Liver (tissue), 9 donors: Measurements from ENCODE around the gene HGF. TPM values are rescaled to one million over a fixed set of nuclear protein-coding genes. Genes with fewer than 3 reads are reported as not detected.

Source experiments
- DNase-seq: peaks from one replicate; pipeline ENCODE4 v3.0.0-alpha.2; 2017; ENCODE audit warnings: low spot score
- H3K27ac ChIP-seq, 2 donors: one replicate each; pipeline ENCODE4 v1.7.0; 2013; ENCODE audit warnings: inconsistent platforms in 2 of 2, low read length in 2 of 2, control low read depth in 1 of 2, low read depth in 1 of 2, mild to moderate bottlenecking in 1 of 2
- H3K27me3 ChIP-seq, 4 donors: one replicate each; pipeline versions ENCODE4 v1.6.1 to v1.7.0; 2013; ENCODE audit warnings: low read length in 3 of 4, inconsistent platforms in 1 of 4, mild to moderate bottlenecking in 1 of 4, moderate library complexity in 1 of 4; ENCODE audit not compliant: control insufficient read depth in 4 of 4, insufficient read depth in 4 of 4
- H3K36me3 ChIP-seq, 4 donors: one replicate each; pipeline versions ENCODE4 v1.6.1 to v1.7.0; 2013; ENCODE audit warnings: low read length in 3 of 4, mild to moderate bottlenecking in 3 of 4, low read depth in 1 of 4, moderate library complexity in 1 of 4; ENCODE audit not compliant: control insufficient read depth in 4 of 4, insufficient read depth in 3 of 4
- H3K4me1 ChIP-seq, 4 donors: one replicate each; pipeline versions ENCODE4 v1.6.1 to v1.7.0; 2013; ENCODE audit warnings: low read length in 3 of 4, mild to moderate bottlenecking in 3 of 4, moderate library complexity in 1 of 4; ENCODE audit not compliant: control insufficient read depth in 4 of 4, insufficient read depth in 4 of 4
- H3K4me3 ChIP-seq, 3 donors: one replicate each; pipeline versions ENCODE4 v1.6.1 to v1.7.0; 2013; ENCODE audit warnings: low read length in 3 of 3, control low read depth in 1 of 3, low read depth in 1 of 3, mild to moderate bottlenecking in 1 of 3
- H3K9ac ChIP-seq, 2 donors: one replicate each; pipeline ENCODE4 v1.7.0; 2013; ENCODE audit warnings: low read length in 2 of 2, mild to moderate bottlenecking in 2 of 2, moderate library complexity in 2 of 2, control low read depth in 1 of 2, low read depth in 1 of 2
- H3K9me3 ChIP-seq, 4 donors: one replicate each; pipeline versions ENCODE4 v1.6.1 to v1.7.0; 2013; ENCODE audit warnings: low read length in 3 of 4; ENCODE audit not compliant: control insufficient read depth in 4 of 4
- ATF3 ChIP-seq: IDR thresholded peaks from 2 replicates; pipeline ENCODE4 v1.6.1; 2016; ENCODE audit warnings: antibody characterized with exemption
- FOXA2 ChIP-seq: IDR thresholded peaks from 2 replicates; pipeline ENCODE4 v1.6.1; 2016; ENCODE audit warnings: antibody characterized with exemption
- GABPA ChIP-seq, 2 donors: IDR thresholded peaks in 1 of 2; conservative IDR thresholded peaks in 1 of 2; 2 replicates each; pipeline ENCODE4 v1.6.1; 2016; ENCODE audit warnings: antibody characterized with exemption in 2 of 2, mild to moderate bottlenecking in 1 of 2, moderate library complexity in 1 of 2
- MAX ChIP-seq: IDR thresholded peaks from 2 replicates; pipeline ENCODE4 v1.6.1; 2016; ENCODE audit warnings: antibody characterized with exemption
- RAD21 ChIP-seq, 2 donors: IDR thresholded peaks; 2 replicates each; pipeline ENCODE4 v1.6.1; 2016; ENCODE audit warnings: antibody characterized with exemption in 2 of 2, mild to moderate bottlenecking in 2 of 2
- REST ChIP-seq: IDR thresholded peaks from 2 replicates; pipeline ENCODE4 v1.6.1; 2016; ENCODE audit warnings: antibody characterized with exemption, mild to moderate bottlenecking
- RXRA ChIP-seq, 2 donors: IDR thresholded peaks; 2 replicates each; pipeline ENCODE4 v1.6.1; 2017 to 2018; ENCODE audit warnings: antibody characterized with exemption in 2 of 2, mild to moderate bottlenecking in 1 of 2
- SP1 ChIP-seq: IDR thresholded peaks from 2 replicates; pipeline ENCODE4 v1.6.1; 2018; ENCODE audit warnings: antibody characterized with exemption, mild to moderate bottlenecking
- YY1 ChIP-seq: IDR thresholded peaks from 2 replicates; pipeline ENCODE4 v1.6.1; 2016; ENCODE audit warnings: antibody characterized with exemption, mild to moderate bottlenecking
- ZBTB33 ChIP-seq: IDR thresholded peaks from 2 replicates; pipeline ENCODE4 v1.6.1; 2016; ENCODE audit warnings: antibody characterized with exemption
- WGBS: extraction: QIAGEN DNeasy Blood & Tissue Kit; methylation state at CpG from one replicate; pipeline ENCODE4 v1.1.7; 2013; 5-methylcytosine and 5-hydroxymethylcytosine counted together
- polyA plus RNA-seq, 2 donors: library from polyadenylated mRNA; stranded (reverse) in 1 of 2; unstranded in 1 of 2; fragments of 200-250 nt in 1 of 2; fragments of >200 nt in 1 of 2; fragmentation: Nextera tagmentation in 1 of 2; extraction: Ambion mirVana in 1 of 2; gene quantifications; one replicate each; pipeline versions ENCODE4 v1.2.1 to v1.2.3, GENCODE V29; 2013 to 2015
- total RNA-seq, 2 donors: library from RNA; depleted of rRNA; stranded (reverse); fragments of >200 nt; gene quantifications; one replicate each; pipeline ENCODE4 v1.2.3, GENCODE V29; 2014
- donor health status: healthy.
- donor health status: healthy.
- donor health status: healthy.
- donor health status: healthy.
- donor health status: healthy.

The HGF gene
- total and polyA plus RNA-seq, 4 donors = 12.0 to 29.8 (median 15.3) TPM

- no peak overlapping the region for H3K9ac ChIP-seq
- H3K27ac ChIP-seq = no peak overlapping the region
- H3K9me3 ChIP-seq = no peaks in the 10 kb centered on the region
- no peak for TF ChIP-seq YY1
- no peak for TF ChIP-seq RAD21 (IDR thresholded peaks at IDR 0.05)
- no peak for TF ChIP-seq ATF3
- TF ChIP-seq REST = no peak
- TF ChIP-seq GABPA (IDR thresholded peaks at IDR 0.05 in 1 of 2, conservative IDR thresholded peaks at IDR 0.05 in 1 of 2) = no peak
- no peak for TF ChIP-seq ZBTB33
- no peak for TF ChIP-seq RXRA (IDR thresholded peaks at IDR 0.05)
- no peak for TF ChIP-seq MAX
- DNase-seq = no peak
- H3K4me1 ChIP-seq = no peaks in the 10 kb centered on the region
- no peak overlapping the region for H3K4me3 ChIP-seq
- H3K27me3 ChIP-seq = no peaks in the 10 kb centered on the region
- WGBS = 24% methylated on average over 2 of the region's 2 CpGs
- H3K36me3 ChIP-seq = no peaks in the 10 kb centered on the region
Observed at GRCh38 chr7:81780914-81781693, 11.3 kb upstream of the HGF start.

- Histone ChIP-seq H3K27ac (no peak overlapping the region), H3K27me3 (no peaks in the 10 kb centered on the region), H3K4me1 (no peaks in the 10 kb centered on the region), H3K4me3 (no peak overlapping the region), H3K36me3 (no peaks in the 10 kb centered on the region), H3K9ac (no peak overlapping the region), H3K9me3 (no peaks in the 10 kb centered on the region)
- no peak for DNase-seq
- no peak for TF ChIP-seq SP1
- 83% methylated on average over 4 of the region's 4 CpGs for WGBS
Observed at GRCh38 chr7:81779706-81780105, 9.9 kb upstream of the HGF start.

- H3K27me3 ChIP-seq = no peaks in the 10 kb centered on the region
- no peak overlapping the region for H3K4me3 ChIP-seq
- DNase-seq = no peak
- H3K36me3 ChIP-seq = no peaks in the 10 kb centered on the region
- no peak overlapping the region for H3K27ac ChIP-seq
- H3K4me1 ChIP-seq = no peaks in the 10 kb centered on the region
- TF ChIP-seq REST (no peak), FOXA2 (no peak)
- no peak overlapping the region for H3K9ac ChIP-seq
- H3K9me3 ChIP-seq = no peaks in the 10 kb centered on the region
Observed at GRCh38 chr7:81777697-81778096, 7.8 kb upstream of the HGF start.
